Measurements from ENCODE around the gene TCAIM. TPM values are rescaled to one million over a fixed set of nuclear protein-coding genes. Genes with fewer than 3 reads are reported as not detected.

TCAIM gene
- total and polyA plus RNA-seq, 2 experiments from 2014 or later = 10.3 to 26.0 TPM

- TF ChIP-seq ZNF462 (CRISPR knock-in tag; IDR thresholded peaks at IDR 0.05) = no peak
- no peak for TF ChIP-seq CREB1 (CRISPR knock-in tag; IDR thresholded peaks at IDR 0.05; ENCODE audit: low read depth)
- TF ChIP-seq CTCF (conservative IDR thresholded peaks at IDR 0.05; ENCODE audit: low read depth in 2 of 2) = no peak
- no peak for TF ChIP-seq JUNB (IDR thresholded peaks at IDR 0.05; ENCODE audit: unreplicated experiment)
- TF ChIP-seq EZH2phosphoT487 (IDR thresholded peaks at IDR 0.05; ENCODE audit: unreplicated experiment) = no peak
These were observed 3.7 kb downstream of the TCAIM start (continued) for GRCh38 chr3:44342176-44342790.

DNA sequence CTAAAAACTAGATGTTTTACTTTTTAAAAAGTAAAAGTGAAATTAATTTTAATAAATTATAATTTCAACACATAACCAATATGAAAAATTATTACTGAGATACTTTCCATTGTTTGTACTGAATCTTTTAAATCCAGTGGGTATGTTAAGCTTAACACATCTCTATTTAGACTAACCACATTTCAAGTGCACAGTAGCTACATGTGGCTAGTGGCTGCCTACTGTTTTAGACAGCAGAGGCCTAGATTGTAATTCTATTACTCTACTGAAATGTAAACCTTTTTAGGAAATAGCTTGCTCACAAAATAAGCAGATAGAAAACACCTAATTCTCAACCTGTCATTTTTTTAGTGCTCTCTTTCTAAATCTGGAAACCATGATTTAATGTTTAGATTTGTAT lies 4.9 kb downstream of the TCAIM start:
- Histone ChIP-seq H4K20me1 (replicated peaks; ENCODE audit: insufficient read depth) (no peaks in the 10 kb centered on the region), H3K4me2 (no peak overlapping the region), H3K27me3 (ENCODE audit: insufficient read depth) (no peaks in the 10 kb centered on the region), H3K4me3 (no peak overlapping the region), H3K79me2 (replicated peaks; ENCODE audit: insufficient read depth) (peaks cover 35% of the 10 kb centered on the region), H3K4me1 (ENCODE audit: insufficient read depth) (peaks cover 3% of the 10 kb centered on the region; the same call in 1 of the 2 replicates), H3K36me3 (ENCODE audit: insufficient read depth) (no peaks in the 10 kb centered on the region), H3F3A (replicated peaks; ENCODE audit: low read depth) (no peaks in the 10 kb centered on the region), H3K9me2 (ENCODE audit: insufficient read depth) (no peaks in the 10 kb centered on the region), H3K27ac (ENCODE audit: low read depth) (no peak overlapping the region), H2AFZ (no peak overlapping the region)
- H3K27me3 Mint-ChIP-seq (ENCODE audit: insufficient read depth, low read depth, poor library complexity) = peaks cover 4% of the 10 kb centered on the region
- no peak overlapping the region for H3K4me3 Mint-ChIP-seq
- H3K9me3 Mint-ChIP-seq = no peaks in the 10 kb centered on the region
- DNase-seq (ENCODE audit: low spot score) (no peak), ATAC-seq (no peak)
- H3K4me1 Mint-ChIP-seq = peaks cover 9% of the 10 kb centered on the region
- H3K27ac Mint-ChIP-seq = no peak overlapping the region
- peaks cover 6% of the 10 kb centered on the region; the same call in 2 of the 3 replicates for H3K36me3 Mint-ChIP-seq (ENCODE audit: low read depth)
- TF ChIP-seq STAT1 (IDR thresholded peaks at IDR 0.05; ENCODE audit: unreplicated experiment) = no peak
- no peak for TF ChIP-seq CTCF (conservative IDR thresholded peaks at IDR 0.05; ENCODE audit: low read depth in 2 of 2)
- TF ChIP-seq NANOG (IDR thresholded peaks at IDR 0.05; ENCODE audit: borderline replicate concordance) = no peak

Data from GM23338 (cell line).